ENCODE results near the gene MIOS. TPM values are rescaled to one million over a fixed set of nuclear protein-coding genes. Genes with fewer than 3 reads are reported as not detected.

The MIOS gene
- total and polyA plus RNA-seq, 2 of the 4 experiments (the other 2 are of a cell fraction), result 10.6 to 32.4 TPM

DNA sequence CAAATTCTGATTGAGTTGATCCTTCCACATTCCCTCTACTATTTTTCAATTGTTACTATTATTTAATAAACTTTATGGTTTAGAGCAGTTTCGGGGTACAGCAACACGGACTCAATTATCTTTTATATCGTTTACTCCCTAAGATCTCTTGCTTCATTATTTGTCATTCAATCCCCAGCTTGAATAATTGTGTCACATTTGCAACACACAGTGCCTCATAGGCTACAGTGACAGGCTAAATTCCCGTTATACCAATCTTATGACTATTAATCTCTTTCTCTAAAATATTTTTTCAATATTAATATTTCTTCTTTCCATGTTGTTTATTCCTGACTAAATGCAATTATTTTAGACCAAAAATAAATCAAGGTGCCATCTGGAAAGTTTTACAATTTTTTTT is 27.0 kb upstream of the MIOS start:
- intact Hi-C loops (cut with micrococcal nuclease) (loop anchor here (1.0 to 5.0 kb wide), 4 partner anchors 115 to 677 kb away; partner anchors contain the start of gene C1GALT1), in situ Hi-C loops (cut with MboI; ENCODE audit: low sequenced_read_pairs) (loop anchor here (5.0 kb wide), 2 partner anchors 112 to 437 kb away; no protein-coding TSS in a partner anchor), dilution Hi-C loops (cut with HindIII; ENCODE audit: low sequenced_read_pairs, unreplicated experiment) (no loop called here)
- no peak overlapping the region for H3K4me2 ChIP-seq (ENCODE audit: low read depth, low read length)
- H3K36me3 ChIP-seq (ENCODE audit: control insufficient read depth, insufficient read depth, low read length), result no peaks in the 10 kb centered on the region
- no peak overlapping the region for H2AK5ac ChIP-seq (ENCODE audit: low read depth, low read length)
- H4K91ac ChIP-seq (ENCODE audit: insufficient read depth, low read depth, low read length), result no peak overlapping the region
- POLR2A ChIA-PET (ENCODE audit: unreplicated experiment), result no interaction called here
- H3K23ac ChIP-seq (ENCODE audit: low read depth, low read length), result no peak overlapping the region
- H3K9ac ChIP-seq (ENCODE audit: low read depth, low read length), result no peak overlapping the region
- no peak overlapping the region for H2BK15ac ChIP-seq (ENCODE audit: low read depth, low read length)
- TF ChIP-seq RAD21 (IDR thresholded peaks at IDR 0.05; ENCODE audit: low read length) (no peak), MAFK (IDR thresholded peaks at IDR 0.05; ENCODE audit: low read depth, low read length) (no peak), CTCF (conservative IDR thresholded peaks at IDR 0.05; ENCODE audit: low read depth, low read length) (no peak), RCOR1 (IDR thresholded peaks at IDR 0.05; ENCODE audit: insufficient replicate concordance, low read length) (no peak), CHD1 (IDR thresholded peaks at IDR 0.05; ENCODE audit: low read depth, low read length) (no peak), POLR2A (IDR thresholded peaks at IDR 0.05; ENCODE audit: low read depth, low read length) (no peak), SMC3 (IDR thresholded peaks at IDR 0.05; ENCODE audit: low read depth, low read length) (no peak), CEBPB (IDR thresholded peaks at IDR 0.05; ENCODE audit: low read depth, low read length) (no peak), USF2 (IDR thresholded peaks at IDR 0.05; ENCODE audit: low read depth, low read length) (no peak), MAZ (IDR thresholded peaks at IDR 0.05; ENCODE audit: borderline replicate concordance, low read depth, low read length) (no peak)
- TF ChIP-seq, protein P1, sequence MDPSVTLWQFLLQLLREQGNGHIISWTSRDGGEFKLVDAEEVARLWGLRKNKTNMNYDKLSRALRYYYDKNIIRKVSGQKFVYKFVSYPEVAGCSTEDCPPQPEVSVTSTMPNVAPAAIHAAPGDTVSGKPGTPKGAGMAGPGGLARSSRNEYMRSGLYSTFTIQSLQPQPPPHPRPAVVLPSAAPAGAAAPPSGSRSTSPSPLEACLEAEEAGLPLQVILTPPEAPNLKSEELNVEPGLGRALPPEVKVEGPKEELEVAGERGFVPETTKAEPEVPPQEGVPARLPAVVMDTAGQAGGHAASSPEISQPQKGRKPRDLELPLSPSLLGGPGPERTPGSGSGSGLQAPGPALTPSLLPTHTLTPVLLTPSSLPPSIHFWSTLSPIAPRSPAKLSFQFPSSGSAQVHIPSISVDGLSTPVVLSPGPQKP (IDR thresholded peaks at IDR 0.05; ENCODE audit: borderline replicate concordance, low read depth, low read length), result no peak
- H3K4me3 ChIP-seq (ENCODE audit: insufficient read depth, low read depth, low read length), result no peak overlapping the region
- H3K56ac ChIP-seq (ENCODE audit: extremely low read depth, insufficient read depth, low read length), result no peak overlapping the region
- no peak overlapping the region for H3K14ac ChIP-seq (replicated peaks; ENCODE audit: low read depth, low read length)
- no peak overlapping the region for H2BK20ac ChIP-seq (ENCODE audit: low read depth, low read length)
- no TSS peak for BruUV-seq (replicated peaks)
- CTCF ChIA-PET, result interaction anchor here (1.1 kb wide), 1 partner anchor 434 kb away, joined by 3 read pairs; no protein-coding TSS in a partner anchor
- no peak overlapping the region for H3K27ac ChIP-seq (ENCODE audit: insufficient read depth, low read length)
- no peaks in the 10 kb centered on the region for H3K79me1 ChIP-seq (ENCODE audit: low read depth in 1 of 2, low read length in 2 of 2)
- H3K4me1 ChIP-seq (ENCODE audit: control insufficient read depth, insufficient read depth, low read length), result no peaks in the 10 kb centered on the region
- no peak overlapping the region for H2AFZ ChIP-seq (replicated peaks; ENCODE audit: low read length, poor library complexity)
- no peaks in the 10 kb centered on the region for H3K9me1 ChIP-seq (ENCODE audit: insufficient read depth, low read length)
- H2BK120ac ChIP-seq (ENCODE audit: low read depth, low read length), result no peak overlapping the region
- no peak overlapping the region for H3K4ac ChIP-seq (ENCODE audit: low read depth, low read length)
- DNase-seq (no peak), ATAC-seq (ENCODE audit: low read depth) (no peak)
- H4K20me1 ChIP-seq (ENCODE audit: insufficient read depth, low read length), result no peaks in the 10 kb centered on the region
- no peak overlapping the region for H3K18ac ChIP-seq (ENCODE audit: low read depth, low read length)
- H2BK5ac ChIP-seq (ENCODE audit: low read depth, low read length, poor library complexity, severe bottlenecking), result no peak overlapping the region
- no peaks in the 10 kb centered on the region for H3K27me3 ChIP-seq (ENCODE audit: control insufficient read depth, insufficient read depth, low read length)
- no peak overlapping the region for H2AK9ac ChIP-seq (replicated peaks; ENCODE audit: low read depth, low read length, poor library complexity)
- no peak overlapping the region for H4K8ac ChIP-seq (ENCODE audit: low read depth in 2 of 2, low read length in 2 of 2)
- H4K5ac ChIP-seq (ENCODE audit: low read depth, low read length), result no peak overlapping the region
- no CpG with 5 or more reads among the region's 4 CpGs for WGBS, 2 experiments (ENCODE audit: extremely low coverage in 2 of 2, insufficient read length in 1 of 2)
- no peaks in the 10 kb centered on the region for H3K9me3 ChIP-seq (ENCODE audit: control insufficient read depth, insufficient read depth, low read length)
